Right cardiac atrium (tissue), 5 donors: Measurements from ENCODE around the gene MORN1. TPM values are rescaled to one million over a fixed set of nuclear protein-coding genes. Genes with fewer than 3 reads are reported as not detected.
A peak's percentile ranks its signal among the peaks of the same experiment; 100 is the strongest.
"Not testable (repeated sequence)": the region's sequence is repeated elsewhere in the genome, so short reads cannot be mapped to it uniquely, and the experiment has no call there.

Source experiments
- ATAC-seq, 2 donors: fragments of 200-7000 bp; cut with Tn5 transposase; one replicate each; pipeline versions ENCODE4 v1.8.0 to v1.9.1; 2020; ENCODE audit warnings: moderate library complexity in 2 of 2, mild to moderate bottlenecking in 1 of 2
- DNase-seq, 3 donors: peaks; one replicate each; pipeline ENCODE4 v3.0.0-alpha.2; 2020
- H3K27ac ChIP-seq: one replicate; pipeline ENCODE4 v1.5.1; 2013; ENCODE audit warnings: mild to moderate bottlenecking, low read length, control low read depth, moderate library complexity
- H3K27me3 ChIP-seq: one replicate; pipeline ENCODE4 v1.6.1; 2013; ENCODE audit not compliant: control insufficient read depth, insufficient read depth
- H3K4me1 ChIP-seq: one replicate; pipeline ENCODE4 v1.6.1; 2013; ENCODE audit warnings: low read length; ENCODE audit not compliant: control insufficient read depth, insufficient read depth
- H3K4me3 ChIP-seq: one replicate; pipeline ENCODE4 v1.5.1; 2013; ENCODE audit warnings: low read length, control low read depth
- H3K9me3 ChIP-seq: one replicate; pipeline ENCODE4 v1.6.1; 2013; ENCODE audit warnings: low read length; ENCODE audit not compliant: control insufficient read depth
- WGBS: extraction: QIAGEN DNeasy Blood & Tissue Kit; methylation state at CpG from one replicate; pipeline ENCODE4 v1.1.7; 2013; 5-methylcytosine and 5-hydroxymethylcytosine counted together
- intact Hi-C, 4 donors: fragments of 100-400 bp; cut with DNase I; formaldehyde crosslinking; loops; one replicate each; pipeline versions ENCODE4 v1.11.0 to v1.14.0; 2022 to 2023
- long read RNA-seq, 4 donors: library from polyadenylated mRNA; unstranded; transcript quantifications; one replicate each; pipeline ENCODE4 v2.0.0, GENCODE V29; 2020 to 2021
- polyA plus RNA-seq: library from polyadenylated mRNA; stranded (reverse); fragments of 200-250 nt; gene quantifications from one replicate; pipeline ENCODE4 v1.2.3, GENCODE V29; 2013
- total RNA-seq, 4 donors: library from RNA; stranded (reverse); fragmentation: NEBNext Ultra II Directional; extraction: Animal tissue kit (Norgen Biotek cat#: 25700); gene quantifications; one replicate each; pipeline ENCODE4 v1.2.1, GENCODE V29; 2021
- donor health status: healthy with polysubstance abuse.
- donor health status: DM: no; HTN: yes; CAD: no.
- donor health status: DM: no; HTN: no; CAD: no.
- donor health status: DM: no; HTN: yes; CAD: no; lungs with severe emphysema.
- donor health status: DM: yes; HTN: yes; CAD: no.

Gene MORN1
- total RNA-seq, result 1 to 10 TPM; 3.2 to 5.1 (median 4.2) TPM
- 4.1 TPM for polyA plus RNA-seq
- long read RNA-seq, donor 1, partial matches to known transcripts, result 2 of 7 reads
- long read RNA-seq, donor 1, other reads (novel, unspliced or antisense), result 5 of 7 reads
- long read RNA-seq, donor 2, partial matches to known transcripts, result 0 of 3 reads
- long read RNA-seq, donor 2, other reads (novel, unspliced or antisense), result 3 of 3 reads
- long read RNA-seq, donor 3, partial matches to known transcripts, result 5 of 15 reads
- long read RNA-seq, donor 3, other reads (novel, unspliced or antisense), result 9 of 15 reads
- long read RNA-seq, donor 4, partial matches to known transcripts, result 1 of 1 reads
- long read RNA-seq, donor 4, other reads (novel, unspliced or antisense), result 0 of 1 reads

DNA sequence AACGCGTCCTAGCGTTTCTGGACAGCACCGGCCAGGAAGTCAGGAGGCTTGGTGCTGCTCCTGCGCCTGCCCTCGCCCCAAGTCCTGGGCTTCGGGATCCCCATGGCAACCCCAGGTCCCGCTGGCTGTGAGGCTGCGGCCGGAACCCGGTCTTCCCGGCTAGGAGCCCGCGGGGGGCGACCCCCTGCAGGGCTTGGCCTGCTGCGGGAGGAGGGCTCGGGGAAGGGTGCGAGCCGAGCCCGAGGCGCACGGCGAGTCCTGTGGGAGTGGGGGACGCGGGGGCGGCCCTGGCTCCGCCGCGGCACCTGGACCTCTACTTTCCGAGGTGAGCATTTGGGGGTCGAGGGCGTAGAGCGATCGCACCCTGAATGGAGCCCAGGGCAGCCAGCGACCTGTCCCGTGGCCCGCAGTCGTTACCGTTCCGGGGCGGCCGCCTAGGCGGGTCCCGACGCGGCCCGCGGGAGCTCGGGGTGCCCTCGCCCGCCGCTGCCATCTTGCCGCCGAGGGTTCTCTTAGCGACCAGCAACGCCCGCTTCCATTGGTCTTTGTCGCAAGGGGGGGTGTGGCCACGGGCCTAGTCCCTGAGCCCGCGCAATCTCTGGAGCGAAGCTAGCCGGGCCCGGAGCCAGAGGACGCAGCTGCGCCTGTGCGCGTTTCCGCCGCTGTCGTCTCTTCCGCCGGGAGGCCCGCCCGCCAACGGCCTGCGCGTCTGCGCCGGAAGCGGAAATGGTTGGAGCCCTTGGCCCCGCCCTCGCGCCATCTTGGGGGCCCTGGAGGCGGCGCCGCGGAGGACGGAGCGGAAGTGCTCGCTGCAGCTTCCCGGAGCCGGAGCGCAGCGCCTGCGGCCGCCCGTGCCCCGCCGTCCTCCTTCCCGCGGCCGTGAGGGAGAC, at the start of gene MORN1, which contains the start of gene RER1:
Gene MORN1 (minus strand): TSS at position 514 of the 890 bp plus-strand sequence. CDS start 21 bp downstream, at position 493.
Gene RER1 (plus strand): TSS at position 801 of the 890 bp plus-strand sequence. CDS start 3,950 bp downstream, outside the sequence.
- Histone ChIP-seq H3K4me1 (peaks cover 5% of the 10 kb centered on the region), H3K9me3 (no peaks in the 10 kb centered on the region), H3K27me3 (no peaks in the 10 kb centered on the region), H3K4me3 (peak within 1 kb of the TSS; percentile 87), H3K27ac (peak within 1 kb of the TSS; percentile 73)
- intact Hi-C loops, result no loop called here
- ATAC-seq, result peak; percentile 96 to 97
- under 1% methylated on average over 103 of the region's 103 CpGs for WGBS
- DNase-seq, result peak; percentile 100

DNA sequence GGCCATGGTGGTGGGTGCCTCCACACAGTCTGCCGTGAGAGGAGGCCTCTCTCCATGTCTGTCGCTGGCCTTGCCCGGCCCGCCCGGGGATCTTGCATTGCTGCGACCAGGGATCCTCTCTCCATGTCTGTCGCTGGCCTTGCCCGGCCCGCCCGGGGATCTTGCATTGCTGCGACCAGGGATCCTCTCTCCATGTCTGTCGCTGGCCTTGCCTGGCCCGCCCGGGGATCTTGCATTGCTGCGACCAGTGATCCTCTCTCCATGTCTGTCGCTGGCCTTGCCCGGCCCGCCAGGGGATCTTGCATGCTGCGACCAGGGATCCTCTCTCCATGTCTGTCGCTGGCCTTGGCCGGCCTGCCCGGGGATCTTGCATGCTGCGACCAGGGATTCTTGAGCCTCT, 49.0 kb upstream of the MORN1 start:
- H3K4me1 ChIP-seq, H3K9me3 ChIP-seq, H3K4me3 ChIP-seq, H3K27ac ChIP-seq, H3K27me3 ChIP-seq, DNase-seq: not testable (repeated sequence)
- peak; percentile 12 to 22 for ATAC-seq
- intact Hi-C loops, result loop anchor here in 1 of 4 donors (10.0 kb wide), 1 partner anchor 364 kb away; the partner anchor contains the start of gene TTC34
- 95% methylated on average over 23 of the region's 23 CpGs for WGBS

DNA sequence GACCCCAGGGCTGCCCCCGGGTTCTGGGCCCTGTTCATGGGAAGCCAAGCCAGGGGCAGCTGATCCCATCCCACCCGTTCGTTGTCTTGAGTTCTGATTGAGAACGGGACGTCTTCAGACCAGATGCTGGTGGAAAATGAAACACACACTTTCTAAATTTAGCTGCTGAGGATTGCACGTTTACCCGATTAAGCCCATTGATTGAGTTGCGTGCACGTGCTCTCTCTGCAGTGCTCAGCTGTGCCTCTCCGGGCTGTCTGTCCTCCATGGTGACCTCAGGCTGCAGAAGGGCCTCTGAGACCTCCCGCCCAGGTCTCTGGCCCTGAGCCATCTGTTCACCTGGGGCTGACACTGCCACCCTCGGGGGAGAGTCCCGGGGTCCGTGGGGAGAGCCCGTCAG, 48.0 kb upstream of the MORN1 start:
- intact Hi-C loops, result no loop called here
- no peaks in the 10 kb centered on the region for H3K27me3 ChIP-seq

DNA sequence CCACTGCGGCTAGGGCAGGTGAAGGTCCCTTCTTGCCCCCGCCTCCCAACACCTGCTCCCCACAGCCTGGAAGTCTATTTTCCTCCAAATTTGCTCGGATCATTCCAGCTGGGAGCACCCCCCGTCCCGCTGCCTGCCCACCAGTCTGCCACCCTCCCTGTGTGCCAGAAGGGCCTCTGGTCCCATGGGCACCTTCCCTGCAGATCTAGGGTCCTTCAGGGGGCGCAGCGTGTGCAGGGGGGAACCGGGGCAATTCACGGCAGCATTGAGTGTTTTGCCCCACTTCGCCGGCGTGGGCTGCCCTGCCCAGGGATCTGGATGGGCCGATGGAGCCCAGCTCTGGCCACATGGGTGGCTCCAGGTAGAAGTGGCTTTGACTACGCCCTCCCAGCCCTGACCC, 47.3 kb upstream of the MORN1 start:
- no peaks in the 10 kb centered on the region for H3K4me1 ChIP-seq
- 86% methylated on average over 14 of the region's 14 CpGs for WGBS
- no peak overlapping the region for H3K4me3 ChIP-seq
- intact Hi-C loops, result no loop called here
- ATAC-seq, result no peak
- H3K9me3 ChIP-seq, result no peaks in the 10 kb centered on the region
- H3K27me3 ChIP-seq, result no peaks in the 10 kb centered on the region
- no peak overlapping the region for H3K27ac ChIP-seq
- no peak for DNase-seq

More for the DNA sequence above, 48.0 kb upstream of the MORN1 start:
- ATAC-seq, result no peak
- Histone ChIP-seq H3K4me3 (no peak overlapping the region), H3K4me1 (no peaks in the 10 kb centered on the region), H3K27ac (no peak overlapping the region), H3K9me3 (no peaks in the 10 kb centered on the region)
- 65% methylated on average over 15 of the region's 15 CpGs for WGBS
- no peak for DNase-seq

DNA sequence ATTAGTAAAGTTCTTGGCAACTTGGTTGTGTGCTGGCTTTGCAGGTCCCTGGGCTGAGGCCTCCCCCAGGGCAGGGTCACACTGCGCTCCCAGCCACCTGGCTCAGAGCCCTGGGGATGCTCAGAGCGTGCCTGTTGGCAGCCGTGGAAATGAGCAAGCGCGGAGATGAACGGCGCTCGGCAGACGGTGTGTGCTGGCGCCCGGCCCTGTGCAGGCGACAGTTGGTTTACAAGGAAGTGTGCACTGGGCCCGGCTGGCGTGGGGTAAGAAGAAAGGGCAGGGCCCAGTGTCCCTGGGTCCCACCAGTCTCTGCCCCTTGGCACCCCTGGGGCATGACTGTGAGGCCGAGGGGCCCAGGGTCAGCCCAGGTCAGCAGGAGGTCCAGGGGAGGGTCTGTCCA, 46.7 kb upstream of the MORN1 start:
- intact Hi-C loops, result no loop called here
- no peaks in the 10 kb centered on the region for H3K4me1 ChIP-seq
- H3K27ac ChIP-seq, result no peak overlapping the region
- ATAC-seq (no peak), DNase-seq (no peak)
- WGBS, result 74% methylated on average over 15 of the region's 15 CpGs
- H3K9me3 ChIP-seq, result no peaks in the 10 kb centered on the region
- H3K27me3 ChIP-seq, result no peaks in the 10 kb centered on the region
- H3K4me3 ChIP-seq, result no peak overlapping the region

DNA sequence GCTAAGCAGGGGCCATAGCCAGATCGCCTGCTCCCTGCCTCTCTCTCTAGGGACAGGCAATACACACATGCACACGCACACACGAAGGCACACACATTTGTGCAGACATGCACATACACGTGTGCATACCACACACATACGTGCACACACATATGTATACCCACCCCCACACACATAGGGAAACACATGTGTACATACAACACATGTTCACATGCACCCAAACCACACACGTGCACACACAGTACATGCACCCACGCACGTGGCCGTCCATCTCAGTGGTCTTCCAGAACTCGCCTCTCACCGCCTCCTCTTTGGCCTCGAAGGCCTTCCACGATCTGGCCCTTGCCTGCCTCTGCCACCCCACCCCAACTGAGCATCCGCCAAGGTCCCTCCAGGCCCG, 46.3 kb upstream of the MORN1 start:
- H3K27me3 ChIP-seq, result no peaks in the 10 kb centered on the region
- no peaks in the 10 kb centered on the region for H3K4me1 ChIP-seq

DNA sequence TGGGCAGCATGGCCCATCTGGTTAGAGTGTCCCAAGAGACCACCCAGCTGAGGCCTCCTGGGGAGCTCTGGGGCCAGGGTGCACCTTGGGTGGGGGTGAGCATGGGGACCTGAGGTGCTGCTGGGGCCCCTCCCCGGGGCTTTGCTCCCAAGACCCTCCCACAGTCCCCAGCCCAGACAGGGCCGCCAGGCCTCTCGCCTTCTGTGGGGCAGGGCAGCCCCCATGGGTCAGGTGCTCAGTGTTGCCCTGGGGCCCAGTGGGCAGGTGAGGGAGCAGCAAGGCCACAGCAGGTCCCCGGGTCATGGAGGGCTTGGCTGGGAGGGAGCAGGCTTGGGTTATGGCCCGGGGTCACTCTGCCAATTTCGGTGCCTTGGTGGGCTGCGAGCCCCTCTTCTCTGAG, 45.5 kb upstream of the MORN1 start:
- Histone ChIP-seq H3K27me3 (no peaks in the 10 kb centered on the region), H3K27ac (no peak overlapping the region), H3K9me3 (no peaks in the 10 kb centered on the region), H3K4me3 (no peak overlapping the region), H3K4me1 (no peaks in the 10 kb centered on the region)
- 76% methylated on average over 7 of the region's 7 CpGs for WGBS
- intact Hi-C loops, result no loop called here
- ATAC-seq (no peak), DNase-seq (no peak)

More for the DNA sequence above, 46.3 kb upstream of the MORN1 start:
- H3K4me3 ChIP-seq, result no peak overlapping the region
- ATAC-seq (no peak), DNase-seq (no peak)
- no peak overlapping the region for H3K27ac ChIP-seq
- no peaks in the 10 kb centered on the region for H3K9me3 ChIP-seq
- WGBS, result 87% methylated on average over 15 of the region's 15 CpGs
- intact Hi-C loops, result no loop called here

DNA sequence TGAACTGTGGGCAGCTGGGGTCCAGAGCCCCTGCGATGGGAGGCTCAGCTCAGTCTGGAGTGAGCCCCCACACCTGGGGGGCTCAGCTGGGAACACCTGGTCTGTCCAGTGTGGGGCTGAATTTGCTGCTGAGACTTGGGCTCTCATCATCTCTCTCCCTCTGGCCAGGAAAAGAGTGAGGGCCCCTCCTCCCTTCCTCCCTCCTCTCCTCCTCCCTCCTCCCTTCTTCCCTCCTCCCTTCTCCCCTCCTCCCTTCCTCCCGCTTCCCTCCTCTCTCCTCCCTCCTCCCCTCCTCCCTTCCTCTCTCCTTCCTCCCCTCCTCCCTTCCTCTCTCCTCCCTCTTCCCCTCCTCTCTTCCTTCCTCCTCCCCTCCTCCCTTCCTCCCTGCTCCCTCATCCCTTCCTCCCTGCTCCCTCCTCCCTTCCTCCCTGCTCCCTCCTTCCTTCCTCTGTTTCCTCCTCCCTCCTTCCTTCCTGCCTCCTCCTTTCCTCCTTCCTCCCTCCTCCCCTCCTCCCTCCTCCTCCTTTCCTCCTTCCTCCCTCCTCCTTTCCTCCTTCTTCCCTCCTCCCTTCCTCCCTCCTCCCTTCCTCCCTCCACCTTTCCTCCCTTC, 44.5 kb upstream of the MORN1 start:
- ATAC-seq (no peak), DNase-seq (no peak)
- no peaks in the 10 kb centered on the region for H3K4me1 ChIP-seq
- WGBS, result 67% methylated on average over 1 of the region's 2 CpGs
- no peaks in the 10 kb centered on the region for H3K9me3 ChIP-seq
- no peak overlapping the region for H3K4me3 ChIP-seq
- H3K27me3 ChIP-seq, result no peaks in the 10 kb centered on the region
- H3K27ac ChIP-seq, result no peak overlapping the region
- intact Hi-C loops, result no loop called here

DNA sequence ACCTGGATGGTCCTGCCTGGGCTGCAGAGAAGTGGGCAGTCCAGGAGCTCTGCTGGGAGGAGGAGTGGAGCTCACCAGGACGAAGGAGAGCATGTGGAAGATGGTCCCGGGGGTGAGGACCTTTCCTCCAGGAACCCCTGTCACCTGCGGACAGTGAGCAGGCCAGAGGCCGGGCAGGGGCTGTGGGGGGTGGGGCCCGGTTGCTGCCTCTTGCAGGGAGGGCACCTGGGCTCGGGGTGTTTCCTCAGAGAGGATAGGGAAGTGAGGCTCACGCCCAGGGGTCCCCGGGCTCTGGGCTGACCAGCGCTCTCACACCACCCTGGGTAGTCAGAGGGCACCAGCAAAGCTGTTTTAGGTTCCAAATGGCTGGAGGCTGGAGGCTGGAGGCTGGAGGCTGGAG, 43.7 kb upstream of the MORN1 start:
- Histone ChIP-seq H3K27me3 (no peaks in the 10 kb centered on the region), H3K4me1 (no peaks in the 10 kb centered on the region), H3K9me3 (no peaks in the 10 kb centered on the region), H3K27ac (no peak overlapping the region), H3K4me3 (no peak overlapping the region)
- ATAC-seq (no peak), DNase-seq (no peak)
- intact Hi-C loops, result no loop called here
- WGBS, result 67% methylated on average over 9 of the region's 9 CpGs

DNA sequence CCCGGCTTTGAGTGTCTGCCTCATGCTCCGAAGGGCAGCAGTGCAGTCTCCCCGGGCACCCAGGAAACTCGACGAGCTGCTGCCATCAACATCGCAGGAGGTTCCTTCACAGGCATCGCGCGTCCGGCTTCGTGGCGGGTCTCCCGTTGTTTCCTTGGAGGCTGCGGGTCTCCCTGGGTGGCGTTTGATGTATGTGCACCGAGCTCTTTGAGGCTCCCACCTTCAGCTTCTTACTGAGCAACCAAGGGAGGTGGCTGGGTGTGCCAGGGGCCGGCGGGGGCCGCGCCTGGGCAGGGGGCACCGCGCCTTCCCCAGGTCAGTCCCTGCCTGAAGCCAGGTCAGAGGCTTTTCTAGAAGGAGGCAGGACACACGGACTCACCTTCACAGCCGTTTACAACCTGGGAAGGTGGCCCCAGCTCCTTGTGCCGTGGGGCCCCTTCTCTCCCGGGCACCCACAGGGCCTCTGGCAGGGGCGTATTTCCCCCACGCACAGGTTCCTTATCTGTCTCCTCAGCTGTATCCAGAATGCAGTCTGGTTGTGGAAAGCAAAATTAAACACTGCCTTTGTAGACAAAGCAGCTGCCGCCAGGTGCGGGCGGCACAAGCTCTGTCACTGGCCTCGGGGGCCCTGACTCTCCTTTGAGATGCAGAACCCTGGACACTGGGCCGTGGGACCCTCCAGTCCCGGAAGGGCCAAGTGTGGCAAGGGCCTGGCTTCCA, 42.7 kb upstream of the MORN1 start:
- Histone ChIP-seq H3K27ac (no peak overlapping the region), H3K4me3 (no peak overlapping the region), H3K27me3 (no peaks in the 10 kb centered on the region), H3K4me1 (no peaks in the 10 kb centered on the region), H3K9me3 (no peaks in the 10 kb centered on the region)
- DNase-seq, result no peak
- no peak for ATAC-seq
- intact Hi-C loops, result no loop called here
- 70% methylated on average over 34 of the region's 34 CpGs for WGBS
